Thyroid gland (tissue), 4 donors: Measurements from ENCODE around the gene PRRG1. TPM values are rescaled to one million over a fixed set of nuclear protein-coding genes. Genes with fewer than 3 reads are reported as not detected.

Source experiments
- DNase-seq, 2 donors: peaks; one replicate each; pipeline ENCODE4 v3.0.0-alpha.2; 2019
- H3K27ac ChIP-seq, 3 donors: fragments of 200-600 bp; sonication (generic); 1 replicate in 2 of 3; 2 replicates in 1 of 3; pipeline ENCODE4 v1.5.1; 2016 to 2019; ENCODE audit warnings: mild to moderate bottlenecking in 1 of 3, moderate library complexity in 1 of 3
- H3K27me3 ChIP-seq: fragments of 200-600 bp; sonication (generic); one replicate; pipeline ENCODE4 v1.5.1; 2019
- H3K36me3 ChIP-seq, 2 donors: fragments of 200-600 bp; sonication (generic); one replicate each; pipeline ENCODE4 v1.5.1; 2016 to 2019
- H3K4me1 ChIP-seq, 2 donors: fragments of 200-600 bp; sonication (generic); one replicate each; pipeline ENCODE4 v1.5.1; 2017 to 2019
- H3K4me3 ChIP-seq, 3 donors: fragments of 200-600 bp; sonication (generic); replicated peaks in 1 of 3; 1 replicate in 2 of 3; 2 replicates in 1 of 3; pipeline ENCODE4 v1.5.1; 2016; ENCODE audit warnings: mild to moderate bottlenecking in 1 of 3
- H3K9me3 ChIP-seq: fragments of 200-600 bp; sonication (generic); one replicate; pipeline ENCODE4 v1.5.1; 2017
- CTCF ChIP-seq, 6 experiments: fragments of 200-600 bp in 3 of 6; fragments of 450-650 bp in 3 of 6; sonication (generic) in 3 of 6; IDR thresholded peaks; one replicate each; pipeline ENCODE4 v1.5.1; 2016 to 2019; ENCODE audit warnings: antibody characterized with exemption in 6 of 6, mild to moderate bottlenecking in 2 of 6, inconsistent platforms in 1 of 6, moderate library complexity in 1 of 6
- POLR2A ChIP-seq, 2 donors: fragments of 450-650 bp; IDR thresholded peaks; one replicate each; pipeline ENCODE4 v1.6.1; 2017; ENCODE audit warnings: antibody characterized with exemption in 2 of 2, mild to moderate bottlenecking in 2 of 2, moderate library complexity in 1 of 2
- WGBS, 2 donors: methylation state at CpG; one replicate each; pipeline ENCODE4 v1.1.5; 2017; 5-methylcytosine and 5-hydroxymethylcytosine counted together
- intact Hi-C: fragments of 100-400 bp; cut with DNase I; formaldehyde crosslinking; loops from one replicate; pipeline ENCODE4 v1.15.1; 2023
- total RNA-seq, 4 donors: library from RNA; depleted of rRNA; stranded (reverse); fragments of >200 nt; gene quantifications; one replicate each; pipeline ENCODE4 v1.2.3, GENCODE V29; 2016

PRRG1 gene
- total RNA-seq, 4 donors from 2014 or later, result 23.7 to 28.5 (median 24.0) TPM

- TF ChIP-seq CTCF (IDR thresholded peaks at IDR 0.05) (no peak), POLR2A (IDR thresholded peaks at IDR 0.05) (no peak)
- no peaks in the 10 kb centered on the region for H3K36me3 ChIP-seq
- WGBS, 2 donors, result 97 to 99% methylated on average over 27 to 35 of the region's 35 CpGs
- DNase-seq, result no peak
- no peaks in the 10 kb centered on the region for H3K27me3 ChIP-seq
- no peak overlapping the region for H3K4me3 ChIP-seq
- intact Hi-C loops, result no loop called here
- no peaks in the 10 kb centered on the region for H3K4me1 ChIP-seq
- no peaks in the 10 kb centered on the region for H3K9me3 ChIP-seq
- no peak overlapping the region for H3K27ac ChIP-seq
Observed at GRCh38 chrX:37504991-37505390, 155.8 kb downstream of the PRRG1 start.

Other genes with a start within 250 kb of the PRRG1 start
- 1 to 10 TPM in 2 of 4 donors, under 1 TPM in 2; 0.54 to 1.9 (median 0.94) TPM for gene LANCL3, start 222.3 kb downstream of the PRRG1 start, total RNA-seq